H9 (cell line): Measurements from ENCODE around the gene OR8B4. TPM values are rescaled to one million over a fixed set of nuclear protein-coding genes. Genes with fewer than 3 reads are reported as not detected.

Source experiments
- DNase-seq: peaks from one replicate; pipeline ENCODE4 v3.0.0-alpha.2; 2017
- H2AFZ ChIP-seq: one replicate; pipeline ENCODE4 v1.6.1; 2013; ENCODE audit warnings: mild to moderate bottlenecking, low read length, control low read depth, moderate library complexity
- H2AK5ac ChIP-seq: 2 replicates; pipeline ENCODE4 v1.6.1; 2013; ENCODE audit warnings: low read length, control low read depth, mixed read lengths; ENCODE audit not compliant: insufficient read length
- H2BK120ac ChIP-seq: one replicate; pipeline ENCODE4 v1.6.1; 2013; ENCODE audit warnings: low read depth, mild to moderate bottlenecking, low read length, control low read depth, inconsistent platforms; ENCODE audit not compliant: poor library complexity, severe bottlenecking
- H2BK12ac ChIP-seq: 2 replicates; pipeline ENCODE4 v1.6.1; 2013; ENCODE audit warnings: low read length, control low read depth, mixed read lengths, low read depth; ENCODE audit not compliant: insufficient read length
- H2BK15ac ChIP-seq: 2 replicates; pipeline ENCODE4 v1.6.1; 2013; ENCODE audit warnings: low read depth, low read length, control low read depth
- H2BK20ac ChIP-seq: one replicate; pipeline ENCODE4 v1.6.1; 2013; ENCODE audit warnings: low read depth, mild to moderate bottlenecking, low read length, control low read depth, inconsistent platforms; ENCODE audit not compliant: poor library complexity, severe bottlenecking
- H2BK5ac ChIP-seq: 2 replicates; pipeline ENCODE4 v1.6.1; 2013; ENCODE audit warnings: low read length, control low read depth, mixed read lengths; ENCODE audit not compliant: insufficient read length
- H3K14ac ChIP-seq: 2 replicates; pipeline ENCODE4 v1.6.1; 2013; ENCODE audit warnings: low read length, control low read depth; ENCODE audit not compliant: insufficient read depth
- H3K18ac ChIP-seq: 2 replicates; pipeline ENCODE4 v1.6.1; 2013; ENCODE audit warnings: low read depth, mild to moderate bottlenecking, mixed read lengths, low read length, control low read depth; ENCODE audit not compliant: insufficient read length
- H3K23ac ChIP-seq: 2 replicates; pipeline ENCODE4 v1.6.1; 2013; ENCODE audit warnings: low read length, control low read depth, mixed read lengths, low read depth; ENCODE audit not compliant: insufficient read length
- H3K23me2 ChIP-seq: 2 replicates; pipeline ENCODE4 v1.6.1; 2013; ENCODE audit warnings: low read depth, mild to moderate bottlenecking, mixed read lengths, low read length, control low read depth; ENCODE audit not compliant: insufficient read length, poor library complexity, severe bottlenecking
- H3K27ac ChIP-seq: 2 replicates; pipeline ENCODE4 v1.5.1; 2013; ENCODE audit warnings: low read length, control low read depth, mixed read lengths, low read depth; ENCODE audit not compliant: insufficient read length
- H3K27me3 ChIP-seq: 2 replicates; pipeline ENCODE4 v1.6.1; 2013; ENCODE audit warnings: low read length, control low read depth, inconsistent platforms; ENCODE audit not compliant: insufficient read depth
- H3K4ac ChIP-seq: 2 replicates; pipeline ENCODE4 v1.6.1; 2013; ENCODE audit warnings: low read depth, mild to moderate bottlenecking, control low read depth, inconsistent platforms, low read length, moderate library complexity
- H3K4me1 ChIP-seq: 2 replicates; pipeline ENCODE4 v1.6.1; 2013; ENCODE audit warnings: low read length, control low read depth, inconsistent platforms; ENCODE audit not compliant: insufficient read depth
- H3K4me2 ChIP-seq: 2 replicates; pipeline ENCODE4 v1.6.1; 2013; ENCODE audit warnings: low read length, control low read depth, mixed read lengths; ENCODE audit not compliant: insufficient read length, insufficient read depth
- H3K56ac ChIP-seq: 2 replicates; pipeline ENCODE4 v1.6.1; 2013; ENCODE audit warnings: low read depth, mild to moderate bottlenecking, mixed read lengths, low read length, control low read depth; ENCODE audit not compliant: insufficient read length
- H3K79me1 ChIP-seq: 2 replicates; pipeline ENCODE4 v1.6.1; 2013; ENCODE audit warnings: low read depth, mild to moderate bottlenecking, moderate library complexity, low read length, control low read depth, inconsistent platforms; ENCODE audit not compliant: insufficient read depth, poor library complexity, severe bottlenecking
- H3K79me2 ChIP-seq: 2 replicates; pipeline ENCODE4 v1.6.1; 2013; ENCODE audit warnings: low read length, control low read depth, inconsistent platforms; ENCODE audit not compliant: insufficient read depth
- H3K9ac ChIP-seq: 2 replicates; pipeline ENCODE4 v1.6.1; 2013; ENCODE audit warnings: low read length, control low read depth, mixed read lengths; ENCODE audit not compliant: insufficient read length; ENCODE audit errors: extremely low read depth
- H3K9me3 ChIP-seq: one replicate; pipeline ENCODE4 v1.6.1; 2013; ENCODE audit warnings: low read depth, low read length, inconsistent platforms; ENCODE audit not compliant: control insufficient read depth
- H3T11ph ChIP-seq: one replicate; pipeline ENCODE4 v1.6.1; 2013; ENCODE audit warnings: mild to moderate bottlenecking, low read length, control low read depth, inconsistent platforms
- H4K20me1 ChIP-seq: one replicate; pipeline ENCODE4 v1.6.1; 2013; ENCODE audit not compliant: control insufficient read depth, insufficient read length, insufficient read depth
- H4K5ac ChIP-seq: 2 replicates; pipeline ENCODE4 v1.6.1; 2013; ENCODE audit warnings: low read depth, mild to moderate bottlenecking, mixed read lengths, low read length, control low read depth; ENCODE audit not compliant: insufficient read length
- H4K8ac ChIP-seq: replicated peaks from 2 replicates; pipeline ENCODE4 v1.6.1; 2013; ENCODE audit warnings: low read length, control low read depth, mixed read lengths, low read depth; ENCODE audit not compliant: insufficient read length
- H4K91ac ChIP-seq: 2 replicates; pipeline ENCODE4 v1.6.1; 2013; ENCODE audit warnings: low read depth, mild to moderate bottlenecking, moderate library complexity, mixed read lengths, low read length, control low read depth; ENCODE audit not compliant: insufficient read length
- H3K27ac Mint-ChIP-seq, 3 experiments: 2 replicates in 2 of 3; 3 replicates in 1 of 3; pipeline ENCODE4 v1.8.0; 2020 to 2021; ENCODE audit warnings: mixed read lengths in 3 of 3, mild to moderate bottlenecking in 1 of 3, moderate library complexity in 1 of 3
- H3K27me3 Mint-ChIP-seq: 2 replicates; pipeline ENCODE4 v1.8.0; 2021; ENCODE audit warnings: low read depth, mild to moderate bottlenecking, moderate library complexity, mixed read lengths
- H3K36me3 Mint-ChIP-seq, 3 experiments: 2 replicates in 2 of 3; 3 replicates in 1 of 3; pipeline ENCODE4 v1.8.0; 2020 to 2021; ENCODE audit warnings: low read depth in 3 of 3, mixed read lengths in 3 of 3; ENCODE audit not compliant: insufficient read depth in 1 of 3
- H3K4me1 Mint-ChIP-seq, 2 experiments: 2 replicates each; pipeline ENCODE4 v1.8.0; 2020; ENCODE audit warnings: mixed read lengths in 2 of 2
- H3K4me3 Mint-ChIP-seq, 2 experiments: 2 replicates in 1 of 2; 3 replicates in 1 of 2; pipeline ENCODE4 v1.8.0; 2020 to 2021; ENCODE audit warnings: mild to moderate bottlenecking in 2 of 2, mixed read lengths in 2 of 2, moderate library complexity in 1 of 2
- H3K9me3 Mint-ChIP-seq, 2 experiments: 2 replicates in 1 of 2; 3 replicates in 1 of 2; pipeline ENCODE4 v1.8.0; 2020; ENCODE audit warnings: mild to moderate bottlenecking in 2 of 2, mixed read lengths in 2 of 2, moderate library complexity in 1 of 2
- CTCF ChIP-seq: fragments of 200-600 bp; sonication (generic); conservative IDR thresholded peaks from 3 replicates; pipeline ENCODE4 v1.8.0; 2021; ENCODE audit warnings: antibody characterized with exemption, mild to moderate bottlenecking
- WGBS: extraction: QIAGEN DNeasy Blood & Tissue Kit; methylation state at CpG from one replicate; pipeline ENCODE4 v1.1.7; 2013; ENCODE audit warnings: missing lambda C conversion rate, low lambda C conversion rate, mixed read lengths; ENCODE audit not compliant: insufficient read length; ENCODE audit errors: extremely low coverage; 5-methylcytosine and 5-hydroxymethylcytosine counted together
- total RNA-seq: library from RNA; stranded (reverse); gene quantifications from 2 replicates; pipeline ENCODE4 v1.2.1, GENCODE V29; 2021

OR8B4 gene
- total RNA-seq, 1 experiment from 2014 or later, result not detected

- H3K4me1 ChIP-seq, result no peaks in the 10 kb centered on the region
- no peaks in the 10 kb centered on the region for H3K23me2 ChIP-seq
- WGBS, result no CpG with 5 or more reads among the region's 6 CpGs
- H3K4me3 Mint-ChIP-seq, result no peak overlapping the region
- H3K4me1 Mint-ChIP-seq, result peaks cover 3 to 7% of the 10 kb centered on the region in 2 experiments; a peak in 3 of 4 replicates
- no peak overlapping the region for H2BK120ac ChIP-seq
- H3K79me2 ChIP-seq, result no peaks in the 10 kb centered on the region
- no peak overlapping the region for H3K4ac ChIP-seq
- no peaks in the 10 kb centered on the region for H3K9me3 ChIP-seq
- no peak overlapping the region for H3K4me2 ChIP-seq
- no peak overlapping the region for H4K5ac ChIP-seq
- H3K18ac ChIP-seq, result no peak overlapping the region
- no peak overlapping the region for H4K91ac ChIP-seq
- H3K9ac ChIP-seq, result no peak overlapping the region
- DNase-seq, result no peak
- H3K27me3 ChIP-seq, result no peaks in the 10 kb centered on the region
- H2AK5ac ChIP-seq, result no peak overlapping the region
- no peak overlapping the region for H3T11ph ChIP-seq
- H4K8ac ChIP-seq, result no peak overlapping the region
- no peaks in the 10 kb centered on the region for H4K20me1 ChIP-seq
- no peak overlapping the region for H2AFZ ChIP-seq
- H3K27ac Mint-ChIP-seq, result no peak overlapping the region
- TF ChIP-seq CTCF, result 0 out of 3 replicates have a peak, but pooled peaks have one; percentile 11
- no peak overlapping the region for H2BK20ac ChIP-seq
- peaks cover 4% of the 10 kb centered on the region for H3K27me3 Mint-ChIP-seq
- no peak overlapping the region for H2BK15ac ChIP-seq
- H3K9me3 Mint-ChIP-seq, result no peaks in the 10 kb centered on the region
- H3K14ac ChIP-seq, result no peak overlapping the region
- H3K23ac ChIP-seq, result no peak overlapping the region
- no peak overlapping the region for H3K56ac ChIP-seq
- no peaks in the 10 kb centered on the region for H3K79me1 ChIP-seq
- no peak overlapping the region for H3K27ac ChIP-seq
- H3K36me3 Mint-ChIP-seq, result no peaks in the 10 kb centered on the region
- no peak overlapping the region for H2BK5ac ChIP-seq
- no peak overlapping the region for H2BK12ac ChIP-seq
These were observed 17.8 kb upstream of the OR8B4 start for GRCh38 chr11:124442442-124442841.
